Measurements from ENCODE around the gene PCAT7.
"Not testable (repeated sequence)": the region's sequence is repeated elsewhere in the genome, so short reads cannot be mapped to it uniquely, and the experiment has no call there.

Gene PCAT7

GRCh38 chr9:94564279-94564678 lies 9.4 kb downstream of the PCAT7 start:
- DNase-seq: not testable (repeated sequence)

DNA sequence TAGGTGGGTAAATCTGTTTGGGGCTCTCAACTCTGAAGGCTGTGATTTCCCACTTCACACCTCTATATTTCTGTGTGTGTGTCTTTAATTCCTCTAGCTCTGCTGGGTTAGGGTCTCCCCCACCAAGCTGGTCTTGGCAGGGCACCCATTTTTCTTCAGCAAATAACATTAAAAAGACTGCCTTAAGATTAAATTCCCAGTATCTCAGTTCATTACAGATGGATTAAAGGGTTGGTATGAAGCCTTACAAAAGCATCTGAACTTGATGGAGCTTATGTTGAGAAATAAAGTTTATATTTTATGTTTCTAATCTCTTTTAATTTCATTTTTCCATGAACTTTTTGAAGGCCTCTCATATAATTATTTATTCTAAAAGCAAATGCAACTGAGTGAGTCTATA lies 11.7 kb downstream of the PCAT7 start:
- DNase-seq: no peak

DNA sequence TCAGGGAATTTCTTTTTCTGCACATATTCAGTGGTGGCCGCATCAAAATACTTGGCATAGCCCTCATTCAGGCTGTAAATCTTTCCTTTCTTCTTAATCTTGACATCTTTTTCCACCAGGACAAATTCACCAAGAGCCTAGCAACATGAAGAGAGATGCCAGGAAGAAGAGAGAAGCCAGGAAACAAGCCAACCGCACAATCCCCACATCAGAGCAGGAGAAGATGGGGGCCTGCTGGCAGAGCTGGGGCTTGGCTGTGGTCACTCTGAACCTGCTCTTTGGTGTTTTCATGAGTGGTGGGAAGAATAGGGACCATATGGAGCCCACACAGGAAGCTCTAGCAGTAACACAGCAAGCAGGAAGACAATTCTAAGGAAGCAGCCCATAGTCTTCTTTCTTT lies 12.4 kb downstream of the PCAT7 start:
- DNase-seq: no peak

- no peak for DNase-seq
These were observed 13.5 kb downstream of the PCAT7 start for GRCh38 chr9:94568250-94568889.

GRCh38 chr9:94568972-94569712 lies 14.3 kb downstream of the PCAT7 start:
- no peak for DNase-seq

- DNase-seq: no peak
These were observed 21.2 kb downstream of the PCAT7 start for GRCh38 chr9:94576131-94576530.

GRCh38 chr9:94577036-94577435 lies 22.2 kb downstream of the PCAT7 start:
- DNase-seq: no peak

DNA sequence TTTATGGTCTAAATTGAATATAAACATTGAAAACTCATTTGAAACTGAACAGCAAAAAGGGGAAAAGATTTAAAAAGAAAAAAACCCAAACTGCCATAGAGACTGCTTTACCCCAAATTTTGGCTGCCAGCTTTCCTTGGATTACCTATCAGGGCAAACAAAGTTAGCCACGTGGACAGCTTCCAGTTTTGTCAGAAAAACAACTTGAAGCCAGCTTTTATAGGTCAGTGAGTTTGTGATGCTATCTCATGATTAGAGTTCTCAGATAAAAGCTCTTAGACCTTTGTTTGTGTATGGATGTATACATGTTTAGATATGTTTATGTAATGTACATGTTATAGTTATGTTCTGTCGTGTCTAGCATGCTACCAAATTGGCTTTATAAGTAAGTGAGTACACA lies 22.7 kb downstream of the PCAT7 start:
- no peak for DNase-seq

GRCh38 chr9:94581728-94582127 lies 26.8 kb downstream of the PCAT7 start:
- DNase-seq: no peak

- DNase-seq: no peak
These were observed 29.7 kb downstream of the PCAT7 start for GRCh38 chr9:94584555-94584954.

- DNase-seq: no peak
These were observed 31.4 kb downstream of the PCAT7 start for GRCh38 chr9:94586316-94586715.

DNA sequence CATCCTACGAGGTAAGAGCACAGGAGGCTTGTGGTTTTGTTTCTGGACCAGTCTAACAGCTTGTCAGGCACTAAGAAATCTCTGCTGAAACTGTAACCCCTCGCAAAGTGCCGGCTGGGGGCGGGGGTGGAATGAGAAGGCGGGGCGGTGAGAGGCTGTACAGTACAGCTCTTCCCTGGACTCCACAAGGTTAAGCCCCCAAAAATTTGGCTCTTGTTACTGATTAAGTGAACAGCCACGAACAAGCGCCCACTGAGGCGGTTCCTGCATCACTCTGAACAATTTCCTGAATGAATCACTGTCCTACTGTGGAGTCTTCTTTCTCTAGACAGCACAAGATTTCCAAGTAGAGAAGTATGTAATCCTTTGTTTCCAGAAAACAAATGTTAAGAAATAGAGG lies 31.9 kb downstream of the PCAT7 start:
- no peak for DNase-seq

DNA sequence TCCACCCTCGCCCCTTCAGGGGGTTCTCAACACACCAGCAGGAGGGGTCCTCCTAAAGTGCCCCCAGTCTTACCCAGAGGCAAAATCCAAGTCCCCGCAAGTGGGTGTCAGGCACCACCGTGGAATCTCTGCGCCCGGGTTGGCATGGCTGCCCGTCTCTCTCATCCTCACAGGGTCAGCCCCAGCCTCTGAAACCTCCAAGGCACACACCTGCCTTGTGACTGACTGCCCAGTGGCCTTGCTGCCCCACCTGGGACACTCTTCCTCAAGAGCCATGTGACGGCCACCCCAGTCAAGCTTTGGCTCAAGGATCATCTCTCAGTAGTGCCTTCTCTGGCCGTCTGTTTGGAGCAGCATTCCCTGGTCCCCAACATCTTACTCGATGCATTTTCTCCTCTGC lies 33.8 kb downstream of the PCAT7 start:
- no peak for DNase-seq

DNA sequence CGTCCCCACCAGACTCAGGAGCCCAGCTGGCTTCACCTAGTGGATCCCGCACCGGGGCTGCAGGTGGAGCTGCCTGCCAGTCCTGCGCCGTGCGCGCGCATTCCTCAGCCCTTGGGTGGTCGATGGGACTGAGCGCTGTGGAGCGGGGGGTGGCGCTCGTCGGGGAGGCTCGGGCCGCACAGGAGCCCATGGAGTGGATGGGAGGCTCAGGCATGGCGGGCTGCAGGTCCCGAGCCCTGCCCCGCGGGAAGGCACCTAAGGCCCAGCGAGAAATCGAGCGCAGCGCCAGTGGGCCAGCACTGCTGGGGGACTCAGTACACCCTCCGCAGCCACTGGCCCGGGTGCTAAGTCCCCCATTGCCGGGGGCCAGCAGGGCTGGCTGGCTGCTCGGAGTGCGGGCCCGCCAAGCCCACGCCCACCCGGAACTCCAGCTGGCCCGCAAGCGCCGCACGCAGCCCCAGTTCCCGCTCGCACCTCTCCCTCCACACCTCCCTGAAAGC lies 36.2 kb downstream of the PCAT7 start:
- DNase-seq: not testable (repeated sequence)

DNA sequence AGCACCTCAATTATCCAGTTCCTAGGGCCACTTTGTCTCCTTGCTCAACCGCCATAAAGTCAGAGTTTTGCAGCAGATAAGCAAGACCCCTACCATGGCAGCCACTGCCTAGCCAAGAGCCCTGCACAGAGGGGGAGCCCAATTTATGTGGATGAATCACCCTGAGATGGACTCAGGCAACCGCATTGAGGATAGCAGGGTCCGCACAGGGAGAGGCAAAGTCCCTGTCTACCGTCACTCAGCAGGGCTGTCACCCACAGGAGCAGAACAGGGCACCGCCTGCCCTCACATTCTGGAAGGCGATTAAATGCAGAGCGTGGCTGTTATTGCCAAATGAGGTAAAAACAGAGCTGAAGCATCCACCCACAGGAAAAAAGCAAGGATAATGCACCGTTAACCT lies 37.0 kb downstream of the PCAT7 start:
- no peak for DNase-seq

- DNase-seq: not testable (repeated sequence)
These were observed 37.8 kb downstream of the PCAT7 start for GRCh38 chr9:94592683-94593082.

GRCh38 chr9:94593459-94594345 lies 38.8 kb downstream of the PCAT7 start, which contains the start of gene FBP2:
TSS of gene FBP2 (minus strand) at chr9:94593824. CDS start at chr9:94593726, 98 bp downstream.
- no peak for DNase-seq

GRCh38 chr9:94599102-94599501 lies 44.2 kb downstream of the PCAT7 start:
- DNase-seq: no peak

- DNase-seq: peak in 1 of 2 experiments; percentile 28
These were observed 45.4 kb downstream of the PCAT7 start for GRCh38 chr9:94600258-94600657.

DNA sequence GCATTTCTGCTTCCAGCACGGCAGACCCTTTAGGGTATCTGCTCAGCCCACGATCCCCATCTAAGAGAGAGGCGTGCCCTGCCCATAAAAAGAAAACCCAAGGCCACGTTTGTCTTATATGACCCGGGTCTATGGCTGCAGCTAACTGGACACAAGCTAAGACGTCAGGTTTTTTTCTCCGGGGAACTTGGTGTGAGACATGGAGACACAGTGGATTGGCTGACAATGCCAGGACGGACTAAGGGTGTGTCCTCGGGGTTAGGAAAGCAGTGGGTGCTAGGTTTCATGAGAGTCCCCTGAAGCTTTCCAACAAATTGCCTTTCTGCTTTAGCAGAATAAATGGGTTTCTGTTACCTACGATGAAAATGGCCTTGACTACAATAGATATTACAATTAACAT lies 45.8 kb downstream of the PCAT7 start:
- no peak for DNase-seq

GRCh38 chr9:94602666-94603065 lies 47.8 kb downstream of the PCAT7 start:
- DNase-seq: no peak

- peak; percentile 42 to 56 for DNase-seq
These were observed 48.6 kb downstream of the PCAT7 start for GRCh38 chr9:94603259-94604160.
